ENCODE measurements around the gene FMN1. TPM values are rescaled to one million over a fixed set of nuclear protein-coding genes. Genes with fewer than 3 reads are reported as not detected.

Gene FMN1
- polyA plus RNA-seq, 3 donors, result 0.28 to 3.7 (median 0.34) TPM

- Histone ChIP-seq H3K4me2 (replicated peaks; ENCODE audit: extremely low read depth, low read length, poor library complexity, severe bottlenecking) (no peak overlapping the region), H3K4me1 (ENCODE audit: control insufficient read depth in 1 of 2, insufficient read depth in 2 of 2, low read length in 2 of 2) (no peaks in the 10 kb centered on the region), H3K27ac (ENCODE audit: low read depth in 1 of 2, low read length in 2 of 2) (no peak overlapping the region), H3K36me3 (replicated peaks in 1 of 2; ENCODE audit: control insufficient read depth in 1 of 2, insufficient read depth in 2 of 2, low read length in 2 of 2) (no peaks in the 10 kb centered on the region), H3K9ac (ENCODE audit: insufficient read depth, low read length, poor library complexity, severe bottlenecking) (no peak overlapping the region), H3K79me2 (ENCODE audit: insufficient read depth, low read length) (no peaks in the 10 kb centered on the region), H3K27me3 (ENCODE audit: control insufficient read depth in 2 of 2, insufficient read depth in 2 of 2, low read length in 2 of 2) (no peaks in the 10 kb centered on the region), H3K4me3 (replicated peaks in 1 of 3; ENCODE audit: low read depth in 2 of 3, low read length in 3 of 3) (no peak overlapping the region), H4K20me1 (ENCODE audit: insufficient read depth, low read length) (no peaks in the 10 kb centered on the region), H2AFZ (ENCODE audit: insufficient read depth, low read depth, low read length, poor library complexity, severe bottlenecking) (no peak overlapping the region), H3K9me3 (replicated peaks in 1 of 2; ENCODE audit: control insufficient read depth in 1 of 2, insufficient read depth in 1 of 2, low read length in 2 of 2) (no peaks in the 10 kb centered on the region)
- no peaks in the 10 kb centered on the region for H3K27me3 Mint-ChIP-seq (ENCODE audit: low read depth in 3 of 3)
- intact Hi-C loops (cut with micrococcal nuclease), result no loop called here
- WGBS (ENCODE audit: insufficient coverage), result 100% methylated on average over 1 of the region's 5 CpGs
- H3K36me3 Mint-ChIP-seq, result peaks cover 0 to 4% of the 10 kb centered on the region in 2 donors
- H3K4me1 Mint-ChIP-seq, result peaks cover 6% of the 10 kb centered on the region
- DNase-seq, result no peak
- peaks cover 0 to under 1% (median 0%) of the 10 kb centered on the region in 7 donors for H3K9me3 Mint-ChIP-seq
- TF ChIP-seq CTCF (IDR thresholded peaks at IDR 0.05), result no peak
- H3K4me3 Mint-ChIP-seq, result no peak overlapping the region
- no peak overlapping the region for H3K27ac Mint-ChIP-seq
These were observed 164.2 kb downstream of the FMN1 start for GRCh38 chr15:33030315-33030714.

DNA sequence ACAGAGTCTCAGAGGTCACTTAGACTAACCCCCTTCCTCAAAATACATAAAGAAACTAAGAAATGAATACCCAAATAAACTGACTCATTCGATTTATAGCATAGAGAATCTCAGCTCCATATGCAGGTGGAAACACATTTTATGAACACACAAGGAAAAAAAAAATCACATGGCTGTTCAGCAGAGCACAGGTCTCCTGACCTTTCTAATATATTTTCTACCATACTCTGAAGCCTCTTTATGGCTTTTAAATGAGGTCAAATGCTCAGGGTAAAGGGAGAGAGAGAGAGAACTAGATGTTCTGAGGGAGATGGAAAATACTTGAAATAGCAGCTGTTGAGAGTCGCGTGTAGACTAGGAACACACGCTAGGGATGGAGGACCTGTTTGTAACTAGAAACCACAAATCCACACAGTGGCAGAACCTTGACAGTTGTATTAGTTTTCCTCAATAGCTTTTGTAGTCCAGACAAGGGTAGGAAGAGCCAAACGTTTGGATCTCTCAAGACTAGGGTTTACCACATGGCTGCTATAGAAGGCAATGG is 165.3 kb downstream of the FMN1 start:
- TF ChIP-seq CTCF (IDR thresholded peaks at IDR 0.05), result no peak
- Histone ChIP-seq H3K36me3 (replicated peaks in 1 of 2; ENCODE audit: control insufficient read depth in 1 of 2, insufficient read depth in 2 of 2, low read length in 2 of 2) (no peaks in the 10 kb centered on the region), H3K27ac (ENCODE audit: low read depth in 1 of 2, low read length in 2 of 2) (no peak overlapping the region), H2AFZ (ENCODE audit: insufficient read depth, low read depth, low read length, poor library complexity, severe bottlenecking) (no peak overlapping the region), H3K4me2 (replicated peaks; ENCODE audit: extremely low read depth, low read length, poor library complexity, severe bottlenecking) (no peak overlapping the region), H3K4me3 (replicated peaks in 1 of 3; ENCODE audit: low read depth in 2 of 3, low read length in 3 of 3) (no peak overlapping the region), H3K79me2 (ENCODE audit: insufficient read depth, low read length) (no peaks in the 10 kb centered on the region), H3K4me1 (ENCODE audit: control insufficient read depth in 1 of 2, insufficient read depth in 2 of 2, low read length in 2 of 2) (no peaks in the 10 kb centered on the region), H4K20me1 (ENCODE audit: insufficient read depth, low read length) (no peaks in the 10 kb centered on the region), H3K9ac (ENCODE audit: insufficient read depth, low read length, poor library complexity, severe bottlenecking) (no peak overlapping the region), H3K27me3 (ENCODE audit: control insufficient read depth in 2 of 2, insufficient read depth in 2 of 2, low read length in 2 of 2) (no peaks in the 10 kb centered on the region), H3K9me3 (replicated peaks in 1 of 2; ENCODE audit: control insufficient read depth in 1 of 2, insufficient read depth in 1 of 2, low read length in 2 of 2) (no peaks in the 10 kb centered on the region)
- no peak overlapping the region for H3K27ac Mint-ChIP-seq
- no peak overlapping the region for H3K4me3 Mint-ChIP-seq
- intact Hi-C loops (cut with micrococcal nuclease), result no loop called here
- no peaks in the 10 kb centered on the region for H3K9me3 Mint-ChIP-seq
- peaks cover 0 to 4% of the 10 kb centered on the region in 2 donors for H3K36me3 Mint-ChIP-seq
- no peak for DNase-seq
- H3K4me1 Mint-ChIP-seq, result peaks cover 6% of the 10 kb centered on the region
- 67% methylated on average over 1 of the region's 5 CpGs for WGBS (ENCODE audit: insufficient coverage)
- H3K27me3 Mint-ChIP-seq (ENCODE audit: low read depth in 3 of 3), result no peaks in the 10 kb centered on the region
